Measurements from ENCODE around the gene ZNF385B.

The ZNF385B gene

DNA sequence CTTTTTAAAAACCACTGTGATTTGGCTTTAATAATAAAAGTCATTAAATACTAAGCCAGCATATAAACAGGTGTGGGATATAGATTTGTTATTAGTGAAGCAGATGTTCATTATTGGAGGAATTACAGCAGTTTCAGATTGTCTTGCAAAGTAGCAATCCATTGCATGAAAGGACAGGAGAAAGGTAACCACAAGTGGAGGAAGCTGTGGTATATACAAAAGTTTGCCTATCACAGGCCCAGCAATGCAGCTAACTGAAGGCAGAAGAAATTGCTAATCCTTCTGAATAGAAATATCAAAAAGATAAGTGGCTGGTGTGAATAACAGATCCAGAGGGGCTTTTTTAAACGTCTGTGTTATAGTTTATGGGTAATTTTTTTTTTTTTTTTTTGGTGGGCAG, 199.4 kb downstream of the ZNF385B start:
- no peaks in the 10 kb centered on the region for H3K9me3 ChIP-seq (ENCODE audit: severe bottlenecking)
- H3K36me3 ChIP-seq: no peaks in the 10 kb centered on the region
- TF ChIP-seq, protein P1, sequence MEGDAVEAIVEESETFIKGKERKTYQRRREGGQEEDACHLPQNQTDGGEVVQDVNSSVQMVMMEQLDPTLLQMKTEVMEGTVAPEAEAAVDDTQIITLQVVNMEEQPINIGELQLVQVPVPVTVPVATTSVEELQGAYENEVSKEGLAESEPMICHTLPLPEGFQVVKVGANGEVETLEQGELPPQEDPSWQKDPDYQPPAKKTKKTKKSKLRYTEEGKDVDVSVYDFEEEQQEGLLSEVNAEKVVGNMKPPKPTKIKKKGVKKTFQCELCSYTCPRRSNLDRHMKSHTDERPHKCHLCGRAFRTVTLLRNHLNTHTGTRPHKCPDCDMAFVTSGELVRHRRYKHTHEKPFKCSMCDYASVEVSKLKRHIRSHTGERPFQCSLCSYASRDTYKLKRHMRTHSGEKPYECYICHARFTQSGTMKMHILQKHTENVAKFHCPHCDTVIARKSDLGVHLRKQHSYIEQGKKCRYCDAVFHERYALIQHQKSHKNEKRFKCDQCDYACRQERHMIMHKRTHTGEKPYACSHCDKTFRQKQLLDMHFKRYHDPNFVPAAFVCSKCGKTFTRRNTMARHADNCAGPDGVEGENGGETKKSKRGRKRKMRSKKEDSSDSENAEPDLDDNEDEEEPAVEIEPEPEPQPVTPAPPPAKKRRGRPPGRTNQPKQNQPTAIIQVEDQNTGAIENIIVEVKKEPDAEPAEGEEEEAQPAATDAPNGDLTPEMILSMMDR (IDR thresholded peaks at IDR 0.05; ENCODE audit: low read depth, low read length): no peak
- no peak overlapping the region for H3K4me3 ChIP-seq (ENCODE audit: low read depth, low read length)
- H3K27me3 ChIP-seq (ENCODE audit: insufficient read depth, low read depth, severe bottlenecking): no peaks in the 10 kb centered on the region
- no peak for DNase-seq
- no peak overlapping the region for H3K27ac ChIP-seq

DNA sequence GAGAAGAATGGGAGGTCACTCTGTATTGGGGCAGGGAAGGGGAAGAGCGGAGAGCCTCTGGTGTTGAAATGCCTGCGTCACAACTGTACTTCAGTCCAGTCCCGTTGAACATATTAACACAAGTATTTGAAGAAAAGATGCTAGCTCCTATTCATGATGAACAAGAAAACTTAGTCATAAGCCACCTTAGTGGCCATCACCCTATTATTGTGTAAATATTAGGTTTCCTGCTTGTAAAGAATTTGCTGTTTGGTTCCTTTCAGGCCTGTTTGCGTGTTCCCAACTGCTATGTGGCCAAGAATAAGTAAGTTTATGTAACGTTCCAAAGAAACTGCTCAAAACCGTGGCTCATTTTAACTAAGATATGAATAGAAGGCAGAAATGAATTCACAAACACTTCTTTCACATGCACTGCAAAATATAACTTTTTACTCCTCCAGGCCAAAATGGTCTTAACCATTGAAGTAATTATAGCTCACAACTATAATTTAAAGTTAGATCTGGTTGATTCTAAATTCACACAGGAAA, 204.3 kb downstream of the ZNF385B start:
- no peaks in the 10 kb centered on the region for H3K27me3 ChIP-seq (ENCODE audit: insufficient read depth, low read depth, severe bottlenecking)
- H3K36me3 ChIP-seq: no peaks in the 10 kb centered on the region
- no peak for DNase-seq
- H3K4me3 ChIP-seq (ENCODE audit: low read depth, low read length): no peak overlapping the region
- no peak overlapping the region for H3K27ac ChIP-seq
- H3K9me3 ChIP-seq (ENCODE audit: severe bottlenecking): no peaks in the 10 kb centered on the region
- TF ChIP-seq, protein P1 (IDR thresholded peaks at IDR 0.05; ENCODE audit: low read depth, low read length): no peak

DNA sequence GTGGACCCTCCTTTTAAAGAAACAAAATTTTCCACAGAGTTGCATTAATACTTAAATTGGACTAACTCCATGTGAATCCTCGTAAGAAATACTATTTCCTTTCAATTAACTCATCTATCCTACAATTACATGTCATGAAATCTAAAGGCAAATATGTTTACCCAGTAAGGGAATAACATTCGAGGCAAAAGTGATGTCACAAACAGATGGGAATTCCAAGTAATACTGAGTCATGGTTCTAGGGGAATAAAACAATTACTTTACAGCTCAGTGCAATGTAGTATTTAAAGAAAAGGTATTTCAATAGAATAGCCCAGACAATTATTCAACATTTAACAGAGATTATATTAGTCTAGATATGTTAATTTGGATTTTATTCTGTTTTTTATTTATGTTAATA, 205.8 kb downstream of the ZNF385B start:
- H3K4me3 ChIP-seq (ENCODE audit: low read depth, low read length): no peak overlapping the region
- H3K27ac ChIP-seq: no peak overlapping the region
- no peaks in the 10 kb centered on the region for H3K9me3 ChIP-seq (ENCODE audit: severe bottlenecking)
- no peaks in the 10 kb centered on the region for H3K36me3 ChIP-seq
- TF ChIP-seq, protein P1 (IDR thresholded peaks at IDR 0.05; ENCODE audit: low read depth, low read length): no peak
- no peaks in the 10 kb centered on the region for H3K27me3 ChIP-seq (ENCODE audit: insufficient read depth, low read depth, severe bottlenecking)
- no peak for DNase-seq

DNA sequence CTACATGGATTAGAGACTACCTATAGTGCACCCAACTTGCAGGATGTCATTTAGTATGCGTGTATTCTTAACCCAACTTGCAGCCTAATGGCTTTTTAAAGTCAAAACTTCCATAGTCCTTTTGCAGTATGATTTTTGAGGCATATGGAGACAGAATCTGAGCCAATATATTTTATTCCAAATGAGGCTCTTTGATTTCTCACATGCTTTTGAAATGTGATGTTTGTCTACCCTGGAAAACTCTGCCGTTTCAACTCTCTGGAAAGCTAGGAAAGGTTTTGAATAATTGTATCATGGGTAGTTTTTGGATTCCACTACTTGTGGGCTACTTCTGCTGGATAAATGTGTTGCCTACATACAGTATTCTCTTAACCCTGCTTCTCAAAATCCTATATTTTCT, 206.6 kb downstream of the ZNF385B start:
- no peak for DNase-seq
- H3K9me3 ChIP-seq (ENCODE audit: severe bottlenecking): no peaks in the 10 kb centered on the region
- TF ChIP-seq, protein P1 (IDR thresholded peaks at IDR 0.05; ENCODE audit: low read depth, low read length): no peak
- H3K27me3 ChIP-seq (ENCODE audit: insufficient read depth, low read depth, severe bottlenecking): no peaks in the 10 kb centered on the region
- H3K27ac ChIP-seq: no peak overlapping the region
- no peak overlapping the region for H3K4me3 ChIP-seq (ENCODE audit: low read depth, low read length)
- H3K36me3 ChIP-seq: no peaks in the 10 kb centered on the region

DNA sequence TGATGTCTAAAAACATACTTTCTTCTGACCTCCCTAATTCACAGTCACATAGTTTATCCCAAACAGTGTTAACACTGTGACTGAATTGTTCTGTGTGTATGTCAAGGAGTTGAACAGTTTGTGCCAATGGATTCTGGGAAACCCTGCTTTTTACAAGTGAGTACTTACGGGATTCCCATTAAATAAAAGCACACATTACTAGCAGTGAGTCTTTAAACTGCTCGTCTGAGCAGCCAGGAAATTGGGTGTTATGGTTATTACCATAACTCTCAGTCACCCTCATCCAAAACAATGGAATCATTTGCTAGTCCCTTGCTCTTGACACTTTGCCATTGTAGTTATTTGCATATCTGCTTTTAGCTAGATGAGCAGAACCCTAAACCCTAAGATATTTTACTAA, 209.1 kb downstream of the ZNF385B start:
- Histone ChIP-seq H3K9me3 (ENCODE audit: severe bottlenecking) (no peaks in the 10 kb centered on the region), H3K4me3 (ENCODE audit: low read depth, low read length) (no peak overlapping the region), H3K36me3 (no peaks in the 10 kb centered on the region), H3K27ac (no peak overlapping the region), H3K27me3 (ENCODE audit: insufficient read depth, low read depth, severe bottlenecking) (no peaks in the 10 kb centered on the region)
- TF ChIP-seq, protein P1 (IDR thresholded peaks at IDR 0.05; ENCODE audit: low read depth, low read length): no peak
- no peak for DNase-seq

DNA sequence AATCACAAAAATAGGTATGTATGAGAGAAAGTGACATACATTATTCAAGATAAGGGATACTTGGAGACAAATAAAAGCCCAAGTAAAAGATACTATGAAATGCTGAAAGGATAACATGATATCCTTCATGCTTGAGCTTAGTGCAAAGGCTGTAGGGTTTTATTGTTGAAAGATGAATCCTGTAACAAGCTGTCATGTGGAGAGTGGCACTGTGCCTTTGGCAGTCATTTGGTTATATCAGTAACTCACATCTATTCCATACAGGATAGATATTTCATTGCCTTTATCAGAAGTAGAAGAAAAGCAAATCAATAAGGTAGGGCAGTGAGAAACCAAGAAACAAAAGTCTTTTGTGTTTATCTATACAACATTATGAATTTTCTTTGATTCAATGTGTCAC, 211.0 kb downstream of the ZNF385B start:
- no peaks in the 10 kb centered on the region for H3K36me3 ChIP-seq
- no peak for DNase-seq
- TF ChIP-seq, protein P1 (IDR thresholded peaks at IDR 0.05; ENCODE audit: low read depth, low read length): no peak
- H3K4me3 ChIP-seq (ENCODE audit: low read depth, low read length): no peak overlapping the region
- no peaks in the 10 kb centered on the region for H3K27me3 ChIP-seq (ENCODE audit: insufficient read depth, low read depth, severe bottlenecking)
- no peak overlapping the region for H3K27ac ChIP-seq
- no peaks in the 10 kb centered on the region for H3K9me3 ChIP-seq (ENCODE audit: severe bottlenecking)

Data from WERI-Rb-1 (cell line).